ENCODE results near the gene APOBEC4. TPM values are rescaled to one million over a fixed set of nuclear protein-coding genes. Genes with fewer than 3 reads are reported as not detected.
A peak's percentile ranks its signal among the peaks of the same experiment; 100 is the strongest.

The APOBEC4 gene
- total and polyA plus RNA-seq, 5 donors from 2014 or later: not detected

DNA sequence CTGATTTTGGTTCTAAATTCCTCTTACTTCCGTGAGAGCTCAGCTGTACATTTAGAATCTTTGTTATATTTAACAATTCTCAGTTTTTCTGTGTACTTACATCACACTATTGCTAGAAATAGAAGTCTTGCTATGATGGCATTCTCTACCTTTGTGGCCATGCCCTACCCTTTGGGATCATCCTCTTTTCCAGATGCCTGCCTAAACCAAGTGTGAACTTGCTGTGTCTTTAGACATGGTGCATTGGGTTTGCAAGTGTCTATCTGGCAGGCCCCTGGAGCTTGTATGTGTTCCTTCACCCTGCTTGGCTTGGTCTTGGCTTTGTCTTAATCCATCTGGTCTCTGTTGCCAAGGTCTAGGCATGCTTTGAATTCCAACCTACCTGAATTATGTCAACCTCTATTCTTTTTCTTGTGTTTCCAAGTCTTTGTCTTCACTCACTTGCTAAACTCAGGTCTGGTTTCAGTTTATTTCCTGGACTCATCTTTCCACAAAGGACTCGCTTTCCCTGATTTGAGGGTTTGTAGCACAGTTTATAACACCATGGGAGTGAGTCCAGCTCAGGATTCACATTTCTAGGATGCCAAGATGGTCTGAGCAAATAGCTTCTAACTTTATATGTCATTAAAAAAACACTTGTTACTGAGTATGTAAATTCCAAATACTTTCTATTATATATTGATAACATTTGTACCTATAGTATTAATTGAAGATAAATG lies 20.6 kb upstream of the APOBEC4 start:
- H3K36me3 ChIP-seq (ENCODE audit: control insufficient read depth, insufficient read depth, low read length): no peaks in the 10 kb centered on the region
- Mint-ChIP-seq H3K9me3 (peaks cover 0 to 4% (median 4%) of the 10 kb centered on the region in 7 donors), H3K27me3 (peaks cover 49% of the 10 kb centered on the region), H3K4me1 (no peaks in the 10 kb centered on the region), H3K36me3 (peaks cover 5% of the 10 kb centered on the region), H3K4me3 (no peak overlapping the region), H3K27ac (no peak overlapping the region)
- H3K27me3 ChIP-seq (ENCODE audit: control insufficient read depth, insufficient read depth, low read length): no peaks in the 10 kb centered on the region
- no peaks in the 10 kb centered on the region for H3K4me1 ChIP-seq (ENCODE audit: control insufficient read depth, insufficient read depth, low read length, poor library complexity, severe bottlenecking)
- H3K4me3 ChIP-seq (ENCODE audit: low read depth, low read length): no peak overlapping the region
- DNase-seq (no peak), ATAC-seq (ENCODE audit: low read depth in 2 of 2) (no peak)
- no peak overlapping the region for H3K27ac ChIP-seq (ENCODE audit: insufficient read depth, low read length, poor library complexity, severe bottlenecking)
- H3K9me3 ChIP-seq (ENCODE audit: control insufficient read depth in 2 of 2, low read length in 2 of 2): peaks cover 5 to 6% of the 10 kb centered on the region in 2 experiments

GRCh38 chr1:183670169-183670568 lies 17.1 kb upstream of the APOBEC4 start:
- DNase-seq (no peak), ATAC-seq (ENCODE audit: low read depth in 2 of 2) (no peak)
- Mint-ChIP-seq H3K4me3 (no peak overlapping the region), H3K9me3 (peaks cover 0 to 6% (median 4%) of the 10 kb centered on the region in 7 donors), H3K27me3 (peaks cover 44% of the 10 kb centered on the region), H3K36me3 (peaks cover 5% of the 10 kb centered on the region), H3K27ac (no peak overlapping the region), H3K4me1 (no peaks in the 10 kb centered on the region)
- H3K4me1 ChIP-seq (ENCODE audit: control insufficient read depth, insufficient read depth, low read length, poor library complexity, severe bottlenecking): no peaks in the 10 kb centered on the region
- H3K4me3 ChIP-seq (ENCODE audit: low read depth, low read length): no peak overlapping the region
- H3K36me3 ChIP-seq (ENCODE audit: control insufficient read depth, insufficient read depth, low read length): no peaks in the 10 kb centered on the region
- peaks cover 5 to 6% of the 10 kb centered on the region in 2 experiments for H3K9me3 ChIP-seq (ENCODE audit: control insufficient read depth in 2 of 2, low read length in 2 of 2)
- no peak overlapping the region for H3K27ac ChIP-seq (ENCODE audit: insufficient read depth, low read length, poor library complexity, severe bottlenecking)
- no peaks in the 10 kb centered on the region for H3K27me3 ChIP-seq (ENCODE audit: control insufficient read depth, insufficient read depth, low read length)

GRCh38 chr1:183656355-183656754 lies 3.2 kb upstream of the APOBEC4 start:
- H3K27me3 Mint-ChIP-seq: peaks cover 10% of the 10 kb centered on the region
- no peaks in the 10 kb centered on the region for H3K36me3 Mint-ChIP-seq
- H3K4me3 Mint-ChIP-seq: no peak overlapping the region
- H3K4me1 Mint-ChIP-seq: peaks cover 14 to 22% (median 18%) of the 10 kb centered on the region in 4 donors
- no peak for DNase-seq
- no peak overlapping the region for H3K27ac Mint-ChIP-seq
- no peaks in the 10 kb centered on the region for H3K27me3 ChIP-seq (ENCODE audit: control insufficient read depth, insufficient read depth, low read length)
- no peaks in the 10 kb centered on the region for H3K9me3 ChIP-seq (ENCODE audit: control insufficient read depth in 2 of 2, low read length in 2 of 2)
- H3K27ac ChIP-seq (ENCODE audit: insufficient read depth, low read length, poor library complexity, severe bottlenecking): no peak overlapping the region
- peaks cover 14% of the 10 kb centered on the region for H3K4me1 ChIP-seq (ENCODE audit: control insufficient read depth, insufficient read depth, low read length, poor library complexity, severe bottlenecking)
- no peaks in the 10 kb centered on the region for H3K36me3 ChIP-seq (ENCODE audit: control insufficient read depth, insufficient read depth, low read length)
- no peaks in the 10 kb centered on the region for H3K9me3 Mint-ChIP-seq
- no peak overlapping the region for H3K4me3 ChIP-seq (ENCODE audit: low read depth, low read length)
- ATAC-seq (ENCODE audit: low read depth in 2 of 2): no peak

GRCh38 chr1:183655562-183656075 lies 2.5 kb upstream of the APOBEC4 start:
- Histone ChIP-seq H3K36me3 (ENCODE audit: control insufficient read depth, insufficient read depth, low read length) (no peaks in the 10 kb centered on the region), H3K9me3 (ENCODE audit: control insufficient read depth in 2 of 2, low read length in 2 of 2) (no peaks in the 10 kb centered on the region), H3K4me3 (ENCODE audit: low read depth, low read length) (no peak overlapping the region), H3K27ac (ENCODE audit: insufficient read depth, low read length, poor library complexity, severe bottlenecking) (no peak overlapping the region), H3K4me1 (ENCODE audit: control insufficient read depth, insufficient read depth, low read length, poor library complexity, severe bottlenecking) (peaks cover 14% of the 10 kb centered on the region), H3K27me3 (ENCODE audit: control insufficient read depth, insufficient read depth, low read length) (no peaks in the 10 kb centered on the region)
- H3K27me3 Mint-ChIP-seq: peaks cover 10% of the 10 kb centered on the region
- H3K36me3 Mint-ChIP-seq: no peaks in the 10 kb centered on the region
- H3K4me1 Mint-ChIP-seq: peaks cover 14 to 23% (median 20%) of the 10 kb centered on the region in 4 donors
- ATAC-seq (ENCODE audit: low read depth in 2 of 2): peak; percentile 70 to 84
- H3K27ac Mint-ChIP-seq: no peak overlapping the region
- peak; percentile 54 to 78 (median 69) for DNase-seq
- H3K4me3 Mint-ChIP-seq: no peak overlapping the region
- H3K9me3 Mint-ChIP-seq: no peaks in the 10 kb centered on the region

DNA sequence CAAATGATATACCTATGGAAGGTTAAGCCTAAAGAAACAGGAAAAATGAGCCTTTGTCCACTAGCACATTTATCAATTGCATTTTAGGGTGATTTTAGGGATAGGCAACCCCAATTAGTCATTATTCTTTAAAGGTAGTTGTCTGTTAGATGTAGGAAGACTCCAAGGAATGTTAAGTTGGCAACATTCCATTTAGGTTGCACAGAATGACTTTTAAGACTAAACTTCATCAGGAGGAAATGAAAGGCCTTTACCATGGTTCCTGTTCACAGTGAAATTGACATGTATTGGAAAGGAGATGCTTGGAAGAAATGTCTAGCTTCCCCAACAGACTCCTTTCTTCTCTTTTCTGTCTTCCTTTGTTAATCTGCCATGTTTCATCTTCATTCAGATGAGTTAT lies 1.6 kb upstream of the APOBEC4 start:
- peaks cover 10% of the 10 kb centered on the region for H3K27me3 Mint-ChIP-seq
- H3K4me1 Mint-ChIP-seq: peaks cover 14 to 23% (median 20%) of the 10 kb centered on the region in 4 donors
- DNase-seq (no peak), ATAC-seq (ENCODE audit: low read depth in 2 of 2) (no peak)
- H3K27ac Mint-ChIP-seq: no peak overlapping the region
- no peak overlapping the region for H3K27ac ChIP-seq (ENCODE audit: insufficient read depth, low read length, poor library complexity, severe bottlenecking)
- no peaks in the 10 kb centered on the region for H3K27me3 ChIP-seq (ENCODE audit: control insufficient read depth, insufficient read depth, low read length)
- H3K36me3 ChIP-seq (ENCODE audit: control insufficient read depth, insufficient read depth, low read length): no peaks in the 10 kb centered on the region
- no peak overlapping the region for H3K4me3 Mint-ChIP-seq
- H3K4me3 ChIP-seq (ENCODE audit: low read depth, low read length): no peak overlapping the region
- H3K9me3 Mint-ChIP-seq: no peaks in the 10 kb centered on the region
- no peaks in the 10 kb centered on the region for H3K9me3 ChIP-seq (ENCODE audit: control insufficient read depth in 2 of 2, low read length in 2 of 2)
- H3K36me3 Mint-ChIP-seq: no peaks in the 10 kb centered on the region
- H3K4me1 ChIP-seq (ENCODE audit: control insufficient read depth, insufficient read depth, low read length, poor library complexity, severe bottlenecking): peaks cover 14% of the 10 kb centered on the region

- peaks cover 14 to 23% (median 20%) of the 10 kb centered on the region in 4 donors for H3K4me1 Mint-ChIP-seq
- H3K27me3 Mint-ChIP-seq: peaks cover 10% of the 10 kb centered on the region
- H3K4me1 ChIP-seq (ENCODE audit: control insufficient read depth, insufficient read depth, low read length, poor library complexity, severe bottlenecking): peaks cover 14% of the 10 kb centered on the region
- no peaks in the 10 kb centered on the region for H3K27me3 ChIP-seq (ENCODE audit: control insufficient read depth, insufficient read depth, low read length)
- H3K27ac Mint-ChIP-seq: peak overlapping the region in 1 of 3 donors; percentile 16
- no peaks in the 10 kb centered on the region for H3K9me3 ChIP-seq (ENCODE audit: control insufficient read depth in 2 of 2, low read length in 2 of 2)
- no peak for DNase-seq
- ATAC-seq (ENCODE audit: low read depth in 2 of 2): no peak
- no peak overlapping the region for H3K27ac ChIP-seq (ENCODE audit: insufficient read depth, low read length, poor library complexity, severe bottlenecking)
- H3K36me3 ChIP-seq (ENCODE audit: control insufficient read depth, insufficient read depth, low read length): no peaks in the 10 kb centered on the region
- H3K4me3 Mint-ChIP-seq: peak overlapping the region in 1 of 4 donors; percentile 16
- H3K9me3 Mint-ChIP-seq: no peaks in the 10 kb centered on the region
- H3K4me3 ChIP-seq (ENCODE audit: low read depth, low read length): no peak overlapping the region
- H3K36me3 Mint-ChIP-seq: no peaks in the 10 kb centered on the region
Observed at GRCh38 chr1:183653876-183654451, 848 bp upstream of the APOBEC4 start.

DNA sequence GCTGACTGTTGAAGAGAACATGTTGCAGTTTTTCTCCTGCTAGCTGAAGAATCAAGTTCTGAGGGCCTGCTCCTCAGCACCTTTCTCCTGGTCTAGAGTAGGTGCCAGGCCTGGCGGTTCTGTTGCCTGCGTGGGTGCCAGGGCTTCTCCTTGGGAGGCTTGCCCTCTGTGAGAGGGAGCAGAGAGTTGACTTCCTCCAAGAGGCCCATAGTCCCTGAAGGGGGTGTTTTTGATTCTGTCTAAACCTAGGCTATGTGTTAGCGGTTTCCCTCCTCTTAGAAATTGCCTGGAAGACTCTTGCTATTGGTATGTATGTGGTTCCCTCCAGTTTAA lies 312 bp upstream of the APOBEC4 start:
- peaks cover 14 to 23% (median 20%) of the 10 kb centered on the region in 4 donors for H3K4me1 Mint-ChIP-seq
- ATAC-seq (ENCODE audit: low read depth in 2 of 2): no peak
- no peaks in the 10 kb centered on the region for H3K36me3 Mint-ChIP-seq
- H3K27ac ChIP-seq (ENCODE audit: insufficient read depth, low read length, poor library complexity, severe bottlenecking): no peak overlapping the region
- H3K36me3 ChIP-seq (ENCODE audit: control insufficient read depth, insufficient read depth, low read length): no peaks in the 10 kb centered on the region
- H3K27ac Mint-ChIP-seq: no peak overlapping the region
- H3K9me3 Mint-ChIP-seq: no peaks in the 10 kb centered on the region
- peaks cover 12% of the 10 kb centered on the region for H3K27me3 Mint-ChIP-seq
- no peak for DNase-seq
- H3K27me3 ChIP-seq (ENCODE audit: control insufficient read depth, insufficient read depth, low read length): no peaks in the 10 kb centered on the region
- H3K4me3 ChIP-seq (ENCODE audit: low read depth, low read length): no peak overlapping the region
- H3K9me3 ChIP-seq (ENCODE audit: control insufficient read depth in 2 of 2, low read length in 2 of 2): no peaks in the 10 kb centered on the region
- peak overlapping the region in 1 of 4 donors; percentile 16 for H3K4me3 Mint-ChIP-seq
- peaks cover 14% of the 10 kb centered on the region for H3K4me1 ChIP-seq (ENCODE audit: control insufficient read depth, insufficient read depth, low read length, poor library complexity, severe bottlenecking)
